GM12865 (cell line): ENCODE measurements around the gene MAP3K3.

Experiments
- DNase-seq: peaks from one replicate; pipeline ENCODE4 v3.0.0; 2010; ENCODE audit warnings: low read depth
- H3K4me3 ChIP-seq: 2 replicates; pipeline ENCODE4 v1.5.1; 2011; ENCODE audit warnings: mild to moderate bottlenecking, low read depth, low read length, control low read depth
- TF ChIP-seq, protein P1 (sequence below): IDR thresholded peaks from 2 replicates; pipeline ENCODE4 v1.5.1; 2011; ENCODE audit warnings: low read length, control low read depth, low read depth, inconsistent platforms; ENCODE audit not compliant: insufficient read depth; ENCODE audit errors: missing control alignments

Gene MAP3K3

DNA sequence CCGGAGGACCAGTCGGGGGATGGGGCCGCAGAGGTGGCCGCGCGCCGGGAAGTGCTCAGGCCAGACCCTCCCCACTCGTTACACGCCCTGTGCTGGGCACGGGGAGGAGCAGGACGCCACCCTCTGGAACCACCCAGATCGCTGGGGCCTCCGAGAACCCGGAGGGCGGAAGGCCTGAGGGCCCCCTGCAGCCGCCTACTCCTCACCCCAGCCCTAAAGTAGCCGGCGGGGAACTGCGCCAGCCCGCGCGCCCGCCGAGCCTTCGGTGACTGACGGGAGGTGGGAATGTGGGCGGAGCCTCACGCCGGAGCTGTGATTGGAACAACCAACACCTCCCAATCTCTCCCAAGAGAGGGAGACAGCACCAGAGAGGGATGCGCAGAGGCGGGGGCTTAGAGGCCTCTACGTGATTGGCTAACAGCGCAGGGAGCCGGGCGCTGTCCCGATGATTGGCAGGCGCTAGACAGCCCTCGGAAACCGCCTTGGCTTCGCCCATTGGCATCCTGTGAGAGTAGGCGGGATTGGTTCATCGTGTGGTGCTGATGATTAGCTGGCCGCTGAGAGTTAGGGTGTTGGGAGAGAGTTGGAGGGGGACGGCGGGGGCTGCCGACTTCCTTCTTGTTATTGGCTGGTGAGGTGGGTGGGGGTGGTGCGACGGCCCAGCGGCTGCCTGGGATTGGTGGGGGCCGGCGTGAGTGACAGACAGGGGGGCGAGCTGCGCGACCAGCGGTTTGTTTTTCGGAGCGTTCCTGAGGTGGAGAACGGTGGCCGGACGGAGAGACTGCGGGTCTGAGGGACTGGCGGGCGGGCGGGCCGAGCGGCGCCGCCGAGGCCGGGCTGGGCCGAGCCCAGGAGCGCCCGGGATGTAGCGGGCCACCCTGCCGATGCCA, at the start of gene MAP3K3:
Gene MAP3K3, plus strand, starts transcription at position 734 of the 890 bp plus-strand sequence. CDS start 343 bp downstream, outside the sequence.
- TF ChIP-seq, protein P1, sequence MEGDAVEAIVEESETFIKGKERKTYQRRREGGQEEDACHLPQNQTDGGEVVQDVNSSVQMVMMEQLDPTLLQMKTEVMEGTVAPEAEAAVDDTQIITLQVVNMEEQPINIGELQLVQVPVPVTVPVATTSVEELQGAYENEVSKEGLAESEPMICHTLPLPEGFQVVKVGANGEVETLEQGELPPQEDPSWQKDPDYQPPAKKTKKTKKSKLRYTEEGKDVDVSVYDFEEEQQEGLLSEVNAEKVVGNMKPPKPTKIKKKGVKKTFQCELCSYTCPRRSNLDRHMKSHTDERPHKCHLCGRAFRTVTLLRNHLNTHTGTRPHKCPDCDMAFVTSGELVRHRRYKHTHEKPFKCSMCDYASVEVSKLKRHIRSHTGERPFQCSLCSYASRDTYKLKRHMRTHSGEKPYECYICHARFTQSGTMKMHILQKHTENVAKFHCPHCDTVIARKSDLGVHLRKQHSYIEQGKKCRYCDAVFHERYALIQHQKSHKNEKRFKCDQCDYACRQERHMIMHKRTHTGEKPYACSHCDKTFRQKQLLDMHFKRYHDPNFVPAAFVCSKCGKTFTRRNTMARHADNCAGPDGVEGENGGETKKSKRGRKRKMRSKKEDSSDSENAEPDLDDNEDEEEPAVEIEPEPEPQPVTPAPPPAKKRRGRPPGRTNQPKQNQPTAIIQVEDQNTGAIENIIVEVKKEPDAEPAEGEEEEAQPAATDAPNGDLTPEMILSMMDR: no peak
- peak within 1 kb of the TSS; percentile 85 for H3K4me3 ChIP-seq
- DNase-seq: peak; percentile 100

DNA sequence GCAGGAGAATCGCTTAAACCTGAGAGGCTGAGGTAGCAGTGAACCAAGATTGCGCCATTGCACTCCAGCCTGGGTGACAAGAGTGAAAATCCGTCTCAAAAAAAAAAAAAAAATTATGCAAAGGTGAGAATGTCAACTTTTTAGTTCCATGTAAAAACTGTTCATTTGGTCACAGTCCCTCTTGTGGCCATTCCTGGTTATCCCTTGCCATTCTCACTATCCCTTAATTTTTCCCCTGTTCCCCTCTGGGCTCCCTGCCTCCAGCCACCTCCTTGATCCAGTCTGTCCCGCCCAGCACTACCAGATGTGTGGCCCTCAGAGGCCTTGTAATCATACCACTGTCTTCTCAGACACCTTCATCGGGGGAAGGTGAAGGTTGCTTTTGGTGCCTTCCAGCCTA, 48.6 kb upstream of the MAP3K3 start:
- no peak for DNase-seq
- TF ChIP-seq, protein P1: no peak
- no peak overlapping the region for H3K4me3 ChIP-seq

- no peak for DNase-seq
- TF ChIP-seq, protein P1: no peak
- no peak overlapping the region for H3K4me3 ChIP-seq
Observed at GRCh38 chr17:63578027-63578768, 44.0 kb upstream of the MAP3K3 start.

- no peak for DNase-seq
- TF ChIP-seq, protein P1: no peak
- no peak overlapping the region for H3K4me3 ChIP-seq
Observed at GRCh38 chr17:63578769-63579111, 43.5 kb upstream of the MAP3K3 start.

DNA sequence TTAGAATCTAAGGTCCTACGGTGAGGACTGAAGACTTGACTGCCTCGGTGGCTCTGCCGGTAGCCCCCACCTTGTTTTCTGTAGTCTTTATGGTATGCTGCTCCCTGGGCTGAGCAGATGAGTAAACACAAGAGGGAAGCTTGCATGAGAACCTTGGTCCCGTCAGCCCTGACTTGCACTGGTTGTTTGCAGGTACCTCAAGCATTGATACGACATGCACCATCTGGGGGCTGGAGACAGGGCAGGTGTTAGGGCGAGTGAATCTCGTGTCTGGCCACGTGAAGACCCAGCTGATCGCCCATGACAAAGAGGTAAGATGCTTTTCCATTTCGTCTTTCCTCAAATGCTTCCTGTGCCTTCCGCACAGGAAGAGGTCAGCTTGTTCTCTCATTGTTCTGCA, 42.6 kb upstream of the MAP3K3 start:
- no peak for DNase-seq
- TF ChIP-seq, protein P1: no peak
- H3K4me3 ChIP-seq: no peak overlapping the region

DNA sequence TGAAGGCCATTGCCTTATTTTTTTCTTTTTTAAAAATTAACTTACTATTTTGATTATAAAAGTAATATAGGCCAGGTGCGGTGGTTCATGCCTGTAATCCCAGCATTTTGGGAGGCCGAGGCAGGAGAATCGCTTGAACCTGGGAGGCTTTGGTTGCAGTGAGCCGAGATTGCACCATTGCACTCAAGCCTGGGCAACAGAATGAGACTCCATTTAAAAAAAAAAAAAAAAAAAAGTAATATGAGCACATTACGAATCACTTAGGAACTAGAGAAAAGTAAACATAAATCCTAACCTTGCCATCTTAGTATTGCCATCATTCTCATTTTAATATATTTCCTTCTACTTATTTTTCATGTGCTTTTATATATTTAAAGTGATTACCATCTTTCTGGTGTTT, 34.4 kb upstream of the MAP3K3 start:
- no peak overlapping the region for H3K4me3 ChIP-seq
- TF ChIP-seq, protein P1: no peak
- DNase-seq: no peak
